Muscle of leg (tissue), 11 donors: ENCODE measurements around the gene ATN1. TPM values are rescaled to one million over a fixed set of nuclear protein-coding genes. Genes with fewer than 3 reads are reported as not detected.
"Not testable (repeated sequence)": the region's sequence is repeated elsewhere in the genome, so short reads cannot be mapped to it uniquely, and the experiment has no call there.

Experiments
- DNase-seq: peaks from one replicate; pipeline ENCODE4 v3.0.0; 2013
- H3K27ac ChIP-seq: one replicate; pipeline ENCODE4 v1.5.1; 2013; ENCODE audit warnings: mild to moderate bottlenecking, low read length, control low read depth
- H3K27me3 ChIP-seq: one replicate; pipeline ENCODE4 v1.6.1; 2013; ENCODE audit warnings: low read length; ENCODE audit not compliant: control insufficient read depth, insufficient read depth
- H3K36me3 ChIP-seq: one replicate; pipeline ENCODE4 v1.6.1; 2013; ENCODE audit warnings: low read length; ENCODE audit not compliant: control insufficient read depth, insufficient read depth
- H3K4me1 ChIP-seq: one replicate; pipeline ENCODE4 v1.6.1; 2013; ENCODE audit warnings: low read length; ENCODE audit not compliant: control insufficient read depth, insufficient read depth
- H3K4me3 ChIP-seq: one replicate; pipeline ENCODE4 v1.5.1; 2013; ENCODE audit warnings: low read length, control low read depth
- H3K9me3 ChIP-seq: replicated peaks from 2 replicates; pipeline ENCODE4 v1.6.1; 2013; ENCODE audit warnings: low read depth, low read length; ENCODE audit not compliant: control insufficient read depth
- WGBS: methylation state at CpG from one replicate; pipeline ENCODE4 v1.1.5; 2013; ENCODE audit warnings: missing lambda C conversion rate; ENCODE audit not compliant: insufficient coverage; 5-methylcytosine and 5-hydroxymethylcytosine counted together
- polyA plus RNA-seq, 8 donors: library from polyadenylated mRNA; unstranded; fragments of 120-200 nt; gene quantifications; one replicate each; pipeline versions ENCODE4 v1.2.1 to v1.2.3, GENCODE V29; 2013; ENCODE audit warnings: inconsistent platforms in 1 of 8, low replicate concordance in 1 of 8; ENCODE audit not compliant: insufficient read length in 8 of 8, insufficient read depth in 1 of 8
- total RNA-seq: library from RNA; stranded (reverse); fragments of 120-200 nt; gene quantifications from one replicate; pipeline ENCODE4 v1.2.4, GENCODE V29; 2013

The ATN1 gene
- total and polyA plus RNA-seq, 9 donors, result 11.1 to 101 (median 86.7) TPM

DNA sequence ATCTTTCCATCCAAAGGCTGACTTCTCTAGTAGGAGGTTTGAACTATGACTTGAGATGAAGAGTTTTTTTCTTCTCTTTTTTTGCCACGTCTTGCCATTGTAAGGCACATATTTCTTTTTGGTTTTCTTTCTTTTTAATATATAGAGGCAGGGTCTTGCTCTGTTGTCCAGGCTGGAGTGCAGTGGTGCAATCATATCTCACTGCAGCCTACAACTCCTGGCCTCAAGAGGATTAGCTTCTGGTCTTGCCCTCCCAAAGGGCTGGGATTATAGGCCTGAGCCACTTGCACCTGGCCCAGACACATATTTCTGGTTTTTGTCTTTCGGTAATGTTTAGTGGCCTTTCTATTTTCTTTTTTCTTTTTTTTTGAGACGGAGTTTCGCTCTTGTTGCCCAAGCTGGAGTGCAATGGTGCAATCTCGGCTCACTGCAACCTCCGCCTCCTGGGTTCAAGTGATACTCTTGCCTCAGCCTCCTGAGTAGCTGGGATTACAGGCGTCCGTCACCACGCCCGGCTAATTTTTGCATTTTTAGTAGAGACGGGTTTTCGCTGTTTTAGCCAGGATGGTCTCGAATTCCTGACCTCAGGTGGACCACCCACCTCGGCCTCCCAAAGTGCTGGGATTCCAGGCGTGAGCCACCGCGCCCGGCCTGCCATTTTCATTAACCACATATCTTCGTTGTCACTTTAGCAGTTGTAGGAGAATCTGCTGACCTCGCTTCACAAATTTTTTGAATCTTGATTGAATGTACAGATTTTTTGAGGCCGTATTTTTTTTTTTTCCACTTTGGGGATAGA is 37.8 kb upstream of the ATN1 start:
- not testable (repeated sequence) for H3K4me3 ChIP-seq, H3K9me3 ChIP-seq, DNase-seq, H3K36me3 ChIP-seq, H3K27me3 ChIP-seq, H3K4me1 ChIP-seq
- H3K27ac ChIP-seq, result peak overlapping the region; percentile 94
- 95% methylated on average over 13 of the region's 21 CpGs for WGBS

DNA sequence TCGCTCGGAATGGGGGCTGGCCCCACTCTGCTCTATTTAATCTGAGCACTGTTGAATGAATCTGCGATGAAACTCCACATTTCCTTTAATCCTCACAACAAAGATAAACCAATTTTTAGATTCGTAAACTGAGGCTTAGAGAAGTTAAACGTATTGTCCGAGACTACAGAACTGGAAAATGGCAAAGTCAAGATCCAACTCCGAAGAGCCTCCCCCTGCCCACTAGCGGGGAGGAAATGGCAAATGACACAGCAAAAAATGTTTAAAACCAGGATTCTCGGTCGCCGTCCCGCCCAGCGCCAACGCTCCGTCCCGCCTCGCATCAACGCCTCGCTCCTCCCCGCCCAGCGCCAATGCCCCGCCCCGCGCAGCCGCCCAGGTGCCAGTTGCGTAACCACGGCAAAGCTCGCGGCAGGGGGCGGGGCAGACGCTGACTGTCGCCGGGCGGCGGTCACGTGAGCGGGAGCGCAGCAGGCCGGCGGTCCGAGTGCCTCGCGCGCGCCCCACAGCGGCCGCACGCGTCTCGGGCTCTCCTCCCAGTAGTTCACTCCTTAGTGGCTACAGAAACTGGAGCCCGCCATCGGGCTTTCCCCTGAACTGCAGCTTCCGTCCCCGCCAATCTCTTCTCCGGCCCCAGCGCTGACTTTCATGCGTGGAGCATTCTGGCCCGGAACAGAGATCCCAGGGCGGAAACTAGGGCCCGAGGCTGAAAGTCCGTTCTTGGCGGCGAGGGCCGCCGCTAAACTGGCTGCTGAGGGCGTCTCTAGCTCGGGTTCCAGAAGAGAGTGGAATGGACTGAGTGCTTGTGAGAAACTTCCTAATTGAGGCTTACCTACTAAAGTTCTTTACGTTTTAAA is 36.7 kb upstream of the ATN1 start:
- H3K9me3 ChIP-seq, result no peaks in the 10 kb centered on the region
- peaks cover 8% of the 10 kb centered on the region for H3K4me1 ChIP-seq
- WGBS, result under 1% methylated on average over 63 of the region's 68 CpGs
- no peaks in the 10 kb centered on the region for H3K27me3 ChIP-seq
- peak overlapping the region; percentile 59 for H3K4me3 ChIP-seq
- peak; percentile 99 for DNase-seq
- H3K36me3 ChIP-seq, result peaks cover 5% of the 10 kb centered on the region
- peak overlapping the region; percentile 97 for H3K27ac ChIP-seq

DNA sequence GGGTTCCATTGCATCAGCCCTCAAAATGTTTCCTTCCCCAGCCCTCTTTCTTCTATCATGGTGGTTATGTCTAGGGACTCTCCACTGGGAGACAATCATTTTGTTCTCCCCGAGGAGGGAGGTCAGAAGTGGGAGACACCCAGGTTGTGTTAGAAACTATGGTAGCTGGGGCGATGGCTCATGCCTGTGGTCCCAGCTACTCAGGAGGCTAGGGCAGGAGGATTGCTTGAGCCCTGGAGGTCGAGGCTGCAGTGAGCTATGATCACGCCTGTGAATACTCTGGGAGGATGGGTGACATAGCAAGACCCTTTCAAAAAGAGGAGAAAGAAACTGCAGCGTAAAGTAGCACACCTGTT is 36.1 kb upstream of the ATN1 start:
- no peak for DNase-seq
- WGBS, result 100% methylated on average over 1 of the region's 5 CpGs
- Histone ChIP-seq H3K27me3 (no peaks in the 10 kb centered on the region), H3K4me3 (peak overlapping the region; percentile 59), H3K27ac (peak overlapping the region; percentile 97), H3K9me3 (no peaks in the 10 kb centered on the region), H3K4me1 (peaks cover 8% of the 10 kb centered on the region), H3K36me3 (peaks cover 5% of the 10 kb centered on the region)

DNA sequence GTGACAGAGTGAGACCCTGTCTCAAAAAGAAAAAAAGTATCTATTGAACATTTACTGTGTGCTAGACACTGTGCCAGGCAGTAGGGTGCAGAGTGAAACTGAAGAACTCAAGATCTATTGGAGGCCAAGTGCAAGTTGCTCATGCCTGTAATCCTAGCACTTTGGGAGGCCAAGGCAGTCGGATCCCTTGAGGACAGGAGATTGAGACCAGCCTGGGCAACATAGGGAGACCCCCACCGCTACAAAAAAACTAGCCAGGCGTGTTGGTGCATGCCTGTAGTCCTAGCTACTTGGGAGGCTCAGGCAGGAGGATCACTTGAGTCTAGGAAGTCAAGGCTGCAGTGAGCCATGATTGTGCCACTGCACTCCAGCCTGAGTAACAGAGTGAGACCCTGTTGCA is 35.1 kb upstream of the ATN1 start:
- H3K36me3 ChIP-seq, H3K4me1 ChIP-seq, DNase-seq, H3K27ac ChIP-seq, H3K27me3 ChIP-seq, H3K4me3 ChIP-seq, H3K9me3 ChIP-seq: not testable (repeated sequence)
- WGBS, result 89% methylated on average over 3 of the region's 3 CpGs

DNA sequence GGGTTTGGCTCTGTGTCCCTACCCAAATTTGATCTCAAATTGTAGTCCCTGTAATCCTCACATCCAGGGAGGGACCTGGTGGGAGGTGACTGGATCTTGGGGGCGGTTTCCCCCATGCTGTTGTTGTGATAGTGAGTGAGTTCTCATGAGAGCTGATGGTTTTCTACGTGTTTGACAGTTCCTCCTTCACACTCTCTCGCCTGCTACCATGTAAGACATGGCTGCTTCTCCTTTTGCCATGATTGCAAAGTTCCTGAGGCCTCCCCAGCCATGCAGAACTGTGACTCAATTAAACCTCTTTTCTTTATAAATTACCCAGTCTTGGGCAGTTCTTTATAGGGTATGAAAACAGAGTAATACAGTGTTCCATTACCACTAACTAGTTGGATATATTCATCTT is 33.4 kb upstream of the ATN1 start:
- no peak overlapping the region for H3K27ac ChIP-seq
- no peak overlapping the region for H3K4me3 ChIP-seq
- peaks cover 8% of the 10 kb centered on the region for H3K4me1 ChIP-seq
- no CpG with 5 or more reads among the region's 3 CpGs for WGBS
- H3K9me3 ChIP-seq, result no peaks in the 10 kb centered on the region
- no peak for DNase-seq
- H3K27me3 ChIP-seq, result no peaks in the 10 kb centered on the region
- H3K36me3 ChIP-seq, result no peaks in the 10 kb centered on the region

DNA sequence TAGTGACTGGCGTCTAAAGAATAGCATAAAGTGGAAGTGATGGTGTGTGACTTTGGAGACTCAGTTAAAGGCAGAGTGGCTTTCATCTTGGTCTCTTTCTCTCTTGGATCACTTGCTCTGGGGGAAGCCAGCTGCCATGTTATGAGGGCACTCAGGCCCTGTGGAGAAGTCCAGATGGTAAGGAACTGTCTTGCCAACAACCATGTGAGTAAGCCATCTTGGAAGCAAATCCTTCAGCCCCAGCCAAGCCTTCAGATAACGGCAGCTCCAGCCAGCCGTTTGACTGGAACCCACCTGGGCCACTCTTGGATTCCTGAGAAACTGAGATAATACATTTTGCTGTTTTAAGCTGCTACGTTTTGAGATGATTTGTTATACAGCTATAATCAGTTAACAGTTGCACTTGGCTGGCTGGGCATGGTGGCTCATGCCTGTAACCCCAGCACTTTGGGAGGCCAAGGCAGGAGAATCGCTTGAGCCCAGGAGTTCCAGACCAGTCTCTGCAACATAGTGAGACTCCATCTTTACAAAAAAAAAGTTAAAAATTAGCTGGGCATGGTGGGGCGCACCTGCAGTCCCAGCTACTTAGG is 30.8 kb upstream of the ATN1 start:
- no peaks in the 10 kb centered on the region for H3K9me3 ChIP-seq
- no peak for DNase-seq
- H3K27me3 ChIP-seq, result no peaks in the 10 kb centered on the region
- no peaks in the 10 kb centered on the region for H3K4me1 ChIP-seq
- 48% methylated on average over 4 of the region's 6 CpGs for WGBS
- H3K4me3 ChIP-seq, result no peak overlapping the region
- no peaks in the 10 kb centered on the region for H3K36me3 ChIP-seq
- H3K27ac ChIP-seq, result no peak overlapping the region

DNA sequence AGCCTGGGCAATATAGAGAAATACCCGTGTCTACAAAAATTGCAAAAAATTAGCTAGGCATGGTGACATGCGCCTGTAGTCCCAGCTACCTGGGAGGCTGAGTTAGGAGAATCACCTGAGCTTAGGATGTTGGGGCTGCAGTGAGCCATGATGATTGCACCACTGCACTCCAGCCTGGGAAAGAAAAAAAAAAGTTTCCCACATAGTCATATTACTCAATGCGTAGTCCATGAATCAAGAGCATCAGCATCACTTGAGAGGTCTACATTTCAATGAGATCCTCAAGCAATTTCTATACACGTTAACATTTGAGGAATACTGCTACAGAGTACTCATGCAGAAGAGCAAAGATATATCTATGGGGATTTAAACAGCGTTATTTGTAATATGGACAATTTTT is 28.3 kb upstream of the ATN1 start:
- no peaks in the 10 kb centered on the region for H3K36me3 ChIP-seq
- peaks cover 5% of the 10 kb centered on the region for H3K4me1 ChIP-seq
- H3K27ac ChIP-seq, result no peak overlapping the region
- no peaks in the 10 kb centered on the region for H3K27me3 ChIP-seq
- H3K4me3 ChIP-seq, result no peak overlapping the region
- WGBS, result 100% methylated on average over 1 of the region's 5 CpGs
- H3K9me3 ChIP-seq, result no peaks in the 10 kb centered on the region
- no peak for DNase-seq

DNA sequence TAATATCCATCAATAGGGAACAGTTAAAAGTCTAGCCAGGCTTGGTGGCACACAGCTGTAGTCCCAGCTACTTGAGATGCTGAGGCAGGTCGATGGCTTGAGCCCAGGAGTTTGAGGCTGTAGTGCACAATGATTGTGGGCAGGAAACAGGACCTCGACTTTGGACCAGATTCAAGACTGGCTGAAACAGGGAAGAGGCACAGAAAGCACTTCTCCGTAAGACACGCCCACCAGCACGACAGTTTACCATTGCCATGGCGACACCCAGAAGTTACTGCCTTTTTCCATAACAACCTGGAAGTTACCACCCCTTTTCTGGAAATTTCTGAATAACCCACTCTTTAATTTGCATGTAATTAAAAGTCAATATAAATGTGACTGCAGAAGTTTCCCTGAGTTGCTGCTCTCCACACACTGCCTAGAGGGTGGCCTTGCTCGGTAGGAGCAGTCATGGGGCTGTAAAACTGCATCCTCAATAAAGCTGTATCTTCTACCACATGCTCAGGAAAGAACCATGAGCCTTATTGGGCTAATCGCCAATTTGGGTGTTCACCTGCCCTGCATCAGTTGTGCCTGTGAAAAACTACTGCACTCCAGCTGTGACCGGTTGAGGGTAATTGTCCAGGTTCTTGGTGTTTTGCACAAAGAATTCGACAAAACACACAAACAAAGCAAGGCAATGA is 27.8 kb upstream of the ATN1 start:
- DNase-seq, result peak; percentile 82
- Histone ChIP-seq H3K4me1 (peaks cover 7% of the 10 kb centered on the region), H3K4me3 (no peak overlapping the region), H3K9me3 (no peaks in the 10 kb centered on the region), H3K36me3 (no peaks in the 10 kb centered on the region), H3K27me3 (no peaks in the 10 kb centered on the region), H3K27ac (no peak overlapping the region)
- WGBS, result 18% methylated on average over 3 of the region's 10 CpGs

DNA sequence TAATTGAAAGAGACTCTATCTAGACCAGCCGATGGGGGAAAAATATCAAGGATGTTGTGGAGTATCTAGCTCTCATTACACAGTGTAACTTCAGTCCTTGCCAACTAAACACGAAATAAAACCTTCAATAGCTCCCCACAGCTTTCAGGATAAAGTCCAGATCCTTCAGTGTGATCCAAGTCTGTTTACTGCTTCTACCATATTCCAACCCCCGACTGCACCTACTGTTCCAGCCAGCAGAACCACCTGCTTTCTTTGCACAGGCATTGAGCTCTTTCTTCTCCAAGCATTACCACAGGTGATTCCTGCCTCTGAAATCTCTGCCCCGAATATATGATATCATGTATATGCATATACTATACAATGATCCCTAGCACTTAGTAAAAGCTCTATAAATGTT is 25.3 kb upstream of the ATN1 start:
- no peak for DNase-seq
- WGBS, result 75% methylated on average over 1 of the region's 4 CpGs
- H3K27ac ChIP-seq, result no peak overlapping the region
- no peaks in the 10 kb centered on the region for H3K9me3 ChIP-seq
- peaks cover 13% of the 10 kb centered on the region for H3K4me1 ChIP-seq
- no peaks in the 10 kb centered on the region for H3K27me3 ChIP-seq
- H3K36me3 ChIP-seq, result no peaks in the 10 kb centered on the region
- no peak overlapping the region for H3K4me3 ChIP-seq

DNA sequence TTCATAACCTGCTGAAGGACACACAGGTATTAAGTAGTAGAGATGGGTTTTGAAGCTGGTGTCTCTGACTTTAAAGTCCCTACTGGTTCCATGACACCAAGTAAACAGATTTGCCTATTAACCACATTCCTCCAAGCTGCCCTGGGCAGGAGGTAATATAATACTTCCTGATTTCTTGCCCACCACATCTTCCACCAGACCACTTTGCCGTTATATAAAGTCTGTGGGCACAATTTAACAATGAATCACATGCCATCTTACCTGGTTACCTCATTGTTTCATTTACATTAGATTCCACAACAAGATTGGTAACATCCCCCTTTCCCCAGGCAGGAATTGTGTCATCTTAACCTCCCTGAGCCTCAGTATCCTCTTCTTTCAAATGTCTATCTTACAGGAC is 24.0 kb upstream of the ATN1 start:
- H3K9me3 ChIP-seq, result no peaks in the 10 kb centered on the region
- H3K27me3 ChIP-seq, result no peaks in the 10 kb centered on the region
- H3K27ac ChIP-seq, result no peak overlapping the region
- peaks cover 13% of the 10 kb centered on the region for H3K4me1 ChIP-seq
- DNase-seq, result no peak
- H3K4me3 ChIP-seq, result no peak overlapping the region
- H3K36me3 ChIP-seq, result peaks cover 6% of the 10 kb centered on the region
- WGBS, result 78% methylated on average over 1 of the region's 1 CpG
